ENCODE results near the gene RESF1.

Gene RESF1

DNA sequence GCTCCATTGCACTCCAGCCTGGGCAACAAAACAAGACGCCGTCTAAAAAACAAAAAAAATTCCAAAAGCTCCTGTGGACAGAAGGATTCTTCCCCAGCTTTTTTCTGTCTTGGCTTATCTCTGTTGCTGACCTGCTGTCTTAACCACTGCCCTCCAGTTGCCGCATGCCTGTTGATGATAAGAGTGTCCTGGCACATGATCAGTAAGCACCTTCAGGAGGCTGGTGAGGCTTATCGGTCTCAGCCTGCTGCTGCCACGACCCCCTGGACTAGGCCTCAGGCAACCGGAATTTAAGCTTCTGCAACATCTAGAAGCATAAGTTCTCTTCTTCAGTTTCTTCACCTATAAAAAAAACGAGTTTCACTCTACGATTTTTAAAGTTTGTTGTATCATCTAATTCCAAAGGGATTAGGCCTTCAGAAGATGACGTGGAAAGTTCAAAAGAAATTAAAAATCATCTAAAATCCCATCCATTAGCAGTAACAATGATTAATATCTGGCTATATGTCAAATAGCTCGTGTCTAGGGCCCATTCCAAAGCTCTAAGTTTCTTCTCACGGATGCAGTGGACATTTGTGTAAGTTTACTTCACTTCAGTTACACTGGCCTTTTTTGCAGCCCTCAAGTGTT, 46.4 kb downstream of the RESF1 start:
- no peak overlapping the region for H2AFZ ChIP-seq (ENCODE audit: low read length)
- no peaks in the 10 kb centered on the region for H3K79me2 ChIP-seq (ENCODE audit: insufficient read depth, low read length)
- TF ChIP-seq, protein P1, sequence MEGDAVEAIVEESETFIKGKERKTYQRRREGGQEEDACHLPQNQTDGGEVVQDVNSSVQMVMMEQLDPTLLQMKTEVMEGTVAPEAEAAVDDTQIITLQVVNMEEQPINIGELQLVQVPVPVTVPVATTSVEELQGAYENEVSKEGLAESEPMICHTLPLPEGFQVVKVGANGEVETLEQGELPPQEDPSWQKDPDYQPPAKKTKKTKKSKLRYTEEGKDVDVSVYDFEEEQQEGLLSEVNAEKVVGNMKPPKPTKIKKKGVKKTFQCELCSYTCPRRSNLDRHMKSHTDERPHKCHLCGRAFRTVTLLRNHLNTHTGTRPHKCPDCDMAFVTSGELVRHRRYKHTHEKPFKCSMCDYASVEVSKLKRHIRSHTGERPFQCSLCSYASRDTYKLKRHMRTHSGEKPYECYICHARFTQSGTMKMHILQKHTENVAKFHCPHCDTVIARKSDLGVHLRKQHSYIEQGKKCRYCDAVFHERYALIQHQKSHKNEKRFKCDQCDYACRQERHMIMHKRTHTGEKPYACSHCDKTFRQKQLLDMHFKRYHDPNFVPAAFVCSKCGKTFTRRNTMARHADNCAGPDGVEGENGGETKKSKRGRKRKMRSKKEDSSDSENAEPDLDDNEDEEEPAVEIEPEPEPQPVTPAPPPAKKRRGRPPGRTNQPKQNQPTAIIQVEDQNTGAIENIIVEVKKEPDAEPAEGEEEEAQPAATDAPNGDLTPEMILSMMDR (IDR thresholded peaks at IDR 0.05; ENCODE audit: low read length): no peak
- TF ChIP-seq EZH2 (IDR thresholded peaks at IDR 0.05; ENCODE audit: borderline replicate concordance, low read length): no peak
- H3K4me3 ChIP-seq (ENCODE audit: low read depth, low read length, poor library complexity, severe bottlenecking): no peak overlapping the region
- no peaks in the 10 kb centered on the region for H3K9me3 ChIP-seq (ENCODE audit: low read length)
- no peak overlapping the region for H3K9ac ChIP-seq (ENCODE audit: low read length)
- no peaks in the 10 kb centered on the region for H3K9me2 ChIP-seq (ENCODE audit: low read depth, low read length)
- no peaks in the 10 kb centered on the region for H4K20me1 ChIP-seq (ENCODE audit: insufficient read depth, low read length)
- H3K27ac ChIP-seq (ENCODE audit: low read depth, low read length, poor library complexity, severe bottlenecking): no peak overlapping the region
- H3K36me3 ChIP-seq (ENCODE audit: insufficient read depth, low read length): peaks cover 7% of the 10 kb centered on the region; the same call in 1 of the 2 replicates
- no peaks in the 10 kb centered on the region for H3F3A ChIP-seq (ENCODE audit: insufficient read depth, low read length)
- peaks cover 2% of the 10 kb centered on the region for H3K4me1 ChIP-seq (ENCODE audit: insufficient read depth, low read length, severe bottlenecking)
- no peak overlapping the region for H3K4me2 ChIP-seq (ENCODE audit: low read length)
- H3K27me3 ChIP-seq (ENCODE audit: insufficient read depth, low read length): no peaks in the 10 kb centered on the region
